Astrocyte (in vitro differentiated cells and primary cell): ENCODE data around the gene KDM6A. TPM values are rescaled to one million over a fixed set of nuclear protein-coding genes. Genes with fewer than 3 reads are reported as not detected.
A peak's percentile ranks its signal among the peaks of the same experiment; 100 is the strongest.

Source experiments
- DNase-seq: peaks from one replicate; pipeline ENCODE4 v3.0.0-alpha.2; 2010; ENCODE audit warnings: low read depth
- FAIRE-seq: peaks from 2 replicates; lab custom pipeline; 2011; peaks lifted over from hg19 to GRCh38; lab: Jason Lieb, UNC
- H2AFZ ChIP-seq: 2 replicates; pipeline ENCODE4 v1.6.0; 2012; ENCODE audit warnings: low read depth, low read length, inconsistent platforms
- H3K27ac ChIP-seq: 2 replicates; pipeline ENCODE4 v1.5.1; 2011; ENCODE audit warnings: low read depth, low read length, inconsistent platforms
- H3K27me3 ChIP-seq: 2 replicates; pipeline ENCODE4 v1.6.0; 2011; ENCODE audit warnings: low read length, inconsistent platforms; ENCODE audit not compliant: insufficient read depth
- H3K36me3 ChIP-seq: 2 replicates; pipeline ENCODE4 v1.5.1; 2011; ENCODE audit warnings: low read length, inconsistent platforms; ENCODE audit not compliant: insufficient read depth
- H3K4me1 ChIP-seq: 2 replicates; pipeline ENCODE4 v1.5.1; 2011; ENCODE audit warnings: low read length, inconsistent platforms; ENCODE audit not compliant: insufficient read depth
- H3K4me2 ChIP-seq: 2 replicates; pipeline ENCODE4 v1.6.0; 2012; ENCODE audit warnings: low read length, inconsistent platforms
- H3K4me3 ChIP-seq: 2 replicates; pipeline ENCODE4 v1.5.1; 2011; ENCODE audit warnings: low read depth, mild to moderate bottlenecking, low read length, inconsistent platforms; ENCODE audit not compliant: insufficient read depth
- H3K79me2 ChIP-seq: 2 replicates; pipeline ENCODE4 v1.6.0; 2012; ENCODE audit warnings: mild to moderate bottlenecking, low read length, inconsistent platforms; ENCODE audit not compliant: insufficient read depth
- H3K9ac ChIP-seq: 2 replicates; pipeline ENCODE4 v1.6.0; 2012; ENCODE audit warnings: mild to moderate bottlenecking, low read length, inconsistent platforms
- H3K9me3 ChIP-seq: 2 replicates; pipeline ENCODE4 v1.5.1; 2012; ENCODE audit warnings: low read depth, mild to moderate bottlenecking, low read length, inconsistent platforms; ENCODE audit not compliant: insufficient read depth
- H4K20me1 ChIP-seq: 2 replicates; pipeline ENCODE4 v1.6.0; 2012; ENCODE audit warnings: low read length, inconsistent platforms; ENCODE audit not compliant: insufficient read depth
- H3K27ac Mint-ChIP-seq: one replicate; pipeline ENCODE4 v1.8.0; 2021; ENCODE audit warnings: mild to moderate bottlenecking, mixed read lengths; ENCODE audit not compliant: unreplicated experiment
- H3K27me3 Mint-ChIP-seq: one replicate; pipeline ENCODE4 v1.8.0; 2021; ENCODE audit warnings: low read depth, mixed read lengths; ENCODE audit not compliant: unreplicated experiment
- H3K36me3 Mint-ChIP-seq: one replicate; pipeline ENCODE4 v1.8.0; 2021; ENCODE audit warnings: low read depth, mixed read lengths; ENCODE audit not compliant: unreplicated experiment
- H3K4me1 Mint-ChIP-seq: one replicate; pipeline ENCODE4 v1.8.0; 2021; ENCODE audit warnings: low read depth, mixed read lengths; ENCODE audit not compliant: unreplicated experiment
- H3K4me3 Mint-ChIP-seq: one replicate; pipeline ENCODE4 v1.8.0; 2021; ENCODE audit warnings: mild to moderate bottlenecking, moderate library complexity, mixed read lengths; ENCODE audit not compliant: unreplicated experiment
- H3K9me3 Mint-ChIP-seq: one replicate; pipeline ENCODE4 v1.8.0; 2021; ENCODE audit warnings: mild to moderate bottlenecking, mixed read lengths; ENCODE audit not compliant: unreplicated experiment
- CTCF ChIP-seq: IDR thresholded peaks from 2 replicates; pipeline ENCODE4 v1.5.1; 2011; ENCODE audit warnings: low read depth, mild to moderate bottlenecking, inconsistent platforms, low read length, moderate library complexity; ENCODE audit not compliant: insufficient read depth
- EZH2 ChIP-seq: IDR thresholded peaks from 2 replicates; pipeline ENCODE4 v1.6.1; 2012; ENCODE audit warnings: mild to moderate bottlenecking, low read length, inconsistent platforms; ENCODE audit not compliant: insufficient read depth
- total RNA-seq: library from RNA; stranded (reverse); gene quantifications from 2 replicates; pipeline ENCODE4 v1.2.1, GENCODE V29; 2021

The KDM6A gene
- total RNA-seq, 1 donor from 2014 or later, result 44.0 TPM

- Mint-ChIP-seq H3K27me3 (no peaks in the 10 kb centered on the region), H3K36me3 (no peaks in the 10 kb centered on the region), H3K4me1 (no peaks in the 10 kb centered on the region), H3K27ac (no peak overlapping the region), H3K9me3 (no peaks in the 10 kb centered on the region), H3K4me3 (no peak overlapping the region)
- no peaks in the 10 kb centered on the region for H4K20me1 ChIP-seq
- no peaks in the 10 kb centered on the region for H3K4me1 ChIP-seq
- H3K9me3 ChIP-seq, result no peaks in the 10 kb centered on the region
- H3K27ac ChIP-seq, result no peak overlapping the region
- no peaks in the 10 kb centered on the region for H3K79me2 ChIP-seq
- no peaks in the 10 kb centered on the region for H3K36me3 ChIP-seq
- H3K4me3 ChIP-seq, result no peak overlapping the region
- no peak overlapping the region for H2AFZ ChIP-seq
- no peak overlapping the region for H3K4me2 ChIP-seq
- DNase-seq, result no peak
- no peak overlapping the region for H3K9ac ChIP-seq
- TF ChIP-seq CTCF (no peak), EZH2 (no peak)
- peak; percentile 60 for FAIRE-seq
- no peaks in the 10 kb centered on the region for H3K27me3 ChIP-seq
Measured at GRCh38 chrX:44829832-44830231, 43.2 kb upstream of the KDM6A start.

GRCh38 chrX:44842550-44843317 lies 30.3 kb upstream of the KDM6A start:
- Histone ChIP-seq H3K9me3 (no peaks in the 10 kb centered on the region), H4K20me1 (no peaks in the 10 kb centered on the region), H3K4me1 (no peaks in the 10 kb centered on the region), H3K36me3 (no peaks in the 10 kb centered on the region), H3K27me3 (no peaks in the 10 kb centered on the region), H3K9ac (no peak overlapping the region), H3K79me2 (no peaks in the 10 kb centered on the region), H3K27ac (no peak overlapping the region), H2AFZ (no peak overlapping the region), H3K4me2 (no peak overlapping the region), H3K4me3 (no peak overlapping the region)
- Mint-ChIP-seq H3K36me3 (no peaks in the 10 kb centered on the region), H3K4me1 (no peaks in the 10 kb centered on the region), H3K27ac (no peak overlapping the region), H3K4me3 (no peak overlapping the region), H3K9me3 (no peaks in the 10 kb centered on the region), H3K27me3 (no peaks in the 10 kb centered on the region)
- peak; percentile 64 for FAIRE-seq
- TF ChIP-seq CTCF, result no peak
- TF ChIP-seq EZH2, result no peak
- no peak for DNase-seq

- Histone ChIP-seq H3K36me3 (no peaks in the 10 kb centered on the region), H3K4me3 (no peak overlapping the region), H4K20me1 (no peaks in the 10 kb centered on the region), H3K79me2 (no peaks in the 10 kb centered on the region), H3K4me2 (no peak overlapping the region), H3K9me3 (no peaks in the 10 kb centered on the region), H3K4me1 (no peaks in the 10 kb centered on the region), H3K27ac (no peak overlapping the region), H3K27me3 (no peaks in the 10 kb centered on the region), H2AFZ (no peak overlapping the region), H3K9ac (no peak overlapping the region)
- H3K27me3 Mint-ChIP-seq, result no peaks in the 10 kb centered on the region
- DNase-seq, result no peak
- no peaks in the 10 kb centered on the region for H3K4me1 Mint-ChIP-seq
- no peak overlapping the region for H3K4me3 Mint-ChIP-seq
- H3K27ac Mint-ChIP-seq, result no peak overlapping the region
- no peaks in the 10 kb centered on the region for H3K36me3 Mint-ChIP-seq
- H3K9me3 Mint-ChIP-seq, result no peaks in the 10 kb centered on the region
- FAIRE-seq, result peak; percentile 87
- no peak for TF ChIP-seq CTCF
- TF ChIP-seq EZH2, result no peak
Measured at GRCh38 chrX:44843318-44843702, 29.7 kb upstream of the KDM6A start.
